Right lung (tissue), 5 donors: ENCODE data around the gene MIEN1. TPM values are rescaled to one million over a fixed set of nuclear protein-coding genes. Genes with fewer than 3 reads are reported as not detected.

Source experiments
- polyA plus RNA-seq, 5 donors: library from polyadenylated mRNA; unstranded; fragments of 120-200 nt; gene quantifications; one replicate each; pipeline versions ENCODE4 v1.2.1 to v1.2.3, GENCODE V29; 2013; ENCODE audit warnings: inconsistent platforms in 1 of 5, low replicate concordance in 1 of 5; ENCODE audit not compliant: insufficient read length in 5 of 5, insufficient read depth in 1 of 5

The MIEN1 gene
- polyA plus RNA-seq, 5 donors, result 21.1 to 31.3 (median 24.0) TPM

Other genes starting within 250 kb of the MIEN1 start
- gene NEUROD2, start 122.6 kb downstream of the MIEN1 start, polyA plus RNA-seq, result under 1 TPM in 4 of 5 donors, not detected in 1; 0.03 to 0.08 (median 0.04) TPM
- gene PPP1R1B, start 103.6 kb downstream of the MIEN1 start, polyA plus RNA-seq, result 10 to 100 TPM; 48.3 to 68.1 (median 60.1) TPM
- 10 to 100 TPM; 44.5 to 62.7 (median 58.2) TPM for gene STARD3, start 93.4 kb downstream of the MIEN1 start, polyA plus RNA-seq
- 10 to 100 TPM in 1 of 5 donors, 1 to 10 TPM in 4; 1.0 to 14.8 (median 1.8) TPM for gene TCAP, start 65.2 kb downstream of the MIEN1 start, polyA plus RNA-seq
- 1 to 10 TPM; 1.1 to 2.6 (median 2.1) TPM for gene PNMT, start 62.1 kb downstream of the MIEN1 start, polyA plus RNA-seq
- 10 to 100 TPM; 33.1 to 44.2 (median 39.4) TPM for gene PGAP3, start 42.5 kb downstream of the MIEN1 start, polyA plus RNA-seq
- gene ERBB2, start 30.5 kb downstream of the MIEN1 start, polyA plus RNA-seq, result 100 to 1,000 TPM in 2 of 5 donors, 10 to 100 TPM in 3; 91.5 to 123 (median 99.0) TPM
- 10 to 100 TPM; 23.9 to 32.7 (median 28.0) TPM for gene GRB7, start 7.4 kb upstream of the MIEN1 start, polyA plus RNA-seq
- 1 to 10 TPM; 1.1 to 1.8 (median 1.3) TPM for gene IKZF3, start 133.8 kb upstream of the MIEN1 start, polyA plus RNA-seq
- gene ZPBP2, start 137.7 kb upstream of the MIEN1 start, polyA plus RNA-seq, result not detected
- 10 to 100 TPM; 19.8 to 31.2 (median 24.9) TPM for gene GSDMB, start 188.1 kb upstream of the MIEN1 start, polyA plus RNA-seq
- gene ORMDL3, start 197.1 kb upstream of the MIEN1 start, polyA plus RNA-seq, result 10 to 100 TPM; 76.5 to 88.5 (median 84.4) TPM
- gene LRRC3C, start 197.2 kb upstream of the MIEN1 start, polyA plus RNA-seq, result under 1 TPM in 2 of 5 donors, not detected in 3; 0.18 to 0.20 TPM
- gene GSDMA, start 232.5 kb upstream of the MIEN1 start, polyA plus RNA-seq, result 1 to 10 TPM in 1 of 5 donors, under 1 TPM in 4; 0.47 to 1.1 (median 0.75) TPM